Heart right ventricle (tissue), 16 donors: Measurements from ENCODE around the gene IQGAP1. TPM values are rescaled to one million over a fixed set of nuclear protein-coding genes. Genes with fewer than 3 reads are reported as not detected.

Experiments
- ATAC-seq, 8 donors: fragments of 200-7000 bp; cut with Tn5 transposase; one replicate each; pipeline ENCODE4 v1.9.1; 2020; ENCODE audit warnings: mild to moderate bottlenecking in 8 of 8, moderate library complexity in 8 of 8, moderate number of reproducible peaks in 1 of 8
- DNase-seq, 2 donors: peaks; one replicate each; pipeline ENCODE4 v3.0.0-alpha.2; 2020
- H3K27ac ChIP-seq, 10 donors: fragments of 200-600 bp; sonication (generic) in 2 of 10; one replicate each; pipeline versions ENCODE4 v1.5.0 to v1.8.0; 2020 to 2022; ENCODE audit warnings: mild to moderate bottlenecking in 3 of 10
- H3K27me3 ChIP-seq, 7 donors: fragments of 200-600 bp; one replicate each; pipeline ENCODE4 v1.8.0; 2021 to 2022; ENCODE audit warnings: mild to moderate bottlenecking in 2 of 7
- H3K36me3 ChIP-seq, 9 donors: fragments of 200-600 bp; sonication (generic) in 1 of 9; one replicate each; pipeline versions ENCODE4 v1.5.0 to v1.8.0; 2020 to 2022; ENCODE audit warnings: mild to moderate bottlenecking in 2 of 9
- H3K4me1 ChIP-seq, 9 donors: fragments of 200-600 bp; sonication (generic) in 1 of 9; one replicate each; pipeline versions ENCODE4 v1.5.0 to v1.8.0; 2020 to 2022; ENCODE audit warnings: mild to moderate bottlenecking in 4 of 9
- H3K4me3 ChIP-seq, 10 donors: fragments of 200-600 bp; sonication (generic) in 2 of 10; one replicate each; pipeline versions ENCODE4 v1.5.0 to v1.8.0; 2020 to 2022; ENCODE audit warnings: mild to moderate bottlenecking in 7 of 10, moderate library complexity in 2 of 10
- H3K9me3 ChIP-seq, 11 donors: fragments of 200-600 bp in 10 of 11; sonication (generic) in 2 of 11; one replicate each; pipeline versions ENCODE4 v1.5.0 to v1.8.0; 2013 to 2022; ENCODE audit warnings: mild to moderate bottlenecking in 2 of 11, control low read depth in 1 of 11, moderate library complexity in 1 of 11
- CTCF ChIP-seq, 9 donors: fragments of 200-600 bp; sonication (generic) in 2 of 9; IDR thresholded peaks; one replicate each; pipeline versions ENCODE4 v1.5.0 to v1.8.0; 2021 to 2022; ENCODE audit warnings: antibody characterized with exemption in 9 of 9, mild to moderate bottlenecking in 5 of 9, moderate library complexity in 1 of 9
- WGBS, 2 donors: extraction: QIAGEN DNeasy Blood & Tissue Kit; methylation state at CpG; one replicate each; pipeline ENCODE4 v1.1.7; 2013; ENCODE audit warnings: inconsistent platforms in 1 of 2; 5-methylcytosine and 5-hydroxymethylcytosine counted together
- intact Hi-C, 10 donors: fragments of 100-400 bp; cut with DNase I; formaldehyde crosslinking; loops; one replicate each; pipeline versions ENCODE4 v1.11.1 to v1.14.2; 2022
- polyA plus RNA-seq, 2 donors: library from polyadenylated mRNA; stranded (reverse); fragments of 200-250 nt; gene quantifications; one replicate each; pipeline ENCODE4 v1.2.3, GENCODE V29; 2013
- total RNA-seq, 10 donors: library from RNA; stranded (reverse); fragmentation: NEBNext Ultra II Directional in 3 of 10; extraction: Animal tissue kit (Norgen Biotek cat#: 25700) in 3 of 10; gene quantifications; one replicate each; pipeline versions ENCODE4 v1.2.1 to v1.2.4, GENCODE V29; 2021 to 2023
- donor health status: Arrhythmogenic right ventricular cardiomyopathy.
- donor health status: ischemic (EF 13 %, LVEDD 7.1; RV severe dilation, severe dysfunction).
- donor health status: healthy with polysubstance abuse.
- donor health status: DM: no; HTN: yes; CAD: no.
- donor health status: DM: no; HTN: no; CAD: no.
- donor health status: ischemic (EF 25% LVEDD 6.9; RV normal size, moderate dysfunction).
- donor health status: ischemic (EF 25% LVEDD 5.7; RV mildly dilated, moderate dysfunction).
- donor health status: healthy.
- donor health status: DM: yes; HTN: yes; CAD: no.
- donor health status: Ischemic cardiomyopathy.
- donor health status: ischemic (EF 35%, LVEDD 5.7; RV mildly dilated, moderate dysfunction).
- donor health status: nonischemic (EF 11% LVEDD 7.7; RV severe dilation, severe dysfunction).
- donor health status: DM: yes; HTN: yes; CAD: no.
- donor health status: PGD.
- donor health status: ischemic (EF 29% LVEDD 5.4; RV normal size, mild dysfunction).
- donor health status: nonischemic (EF 23%, LVEDD 6.1; RV moderate dilation, normal function).

The IQGAP1 gene
- total and polyA plus RNA-seq, 12 donors = 28.6 to 81.7 (median 35.0) TPM

GRCh38 chr15:90496791-90497190, 108.7 kb downstream of the IQGAP1 start:
- 30 to 39% methylated on average over 3 of the region's 3 CpGs for WGBS, 2 donors
- H3K4me3 ChIP-seq = no peak overlapping the region
- H3K4me1 ChIP-seq = peaks cover 0 to 18% (median 12%) of the 10 kb centered on the region in 9 donors
- intact Hi-C loops = loop anchor here in 2 of 10 donors (2.0 to 10.0 kb wide), 3 partner anchors 26 to 388 kb away; partner anchors contain the start of gene FES (in 1 of the 2)
- ATAC-seq = peak in 6 of 8 donors; percentile 25 to 79 (median 62)
- no peak for TF ChIP-seq CTCF (IDR thresholded peaks at IDR 0.05)
- peaks cover 0 to 100% (median 77%) of the 10 kb centered on the region in 9 donors for H3K36me3 ChIP-seq
- H3K9me3 ChIP-seq = no peaks in the 10 kb centered on the region
- no peaks in the 10 kb centered on the region for H3K27me3 ChIP-seq
- no peak for DNase-seq
- no peak overlapping the region for H3K27ac ChIP-seq

GRCh38 chr15:90497376-90497775, 109.3 kb downstream of the IQGAP1 start:
- TF ChIP-seq CTCF (IDR thresholded peaks at IDR 0.05) = no peak
- no peaks in the 10 kb centered on the region for H3K9me3 ChIP-seq
- H3K4me1 ChIP-seq = peaks cover 0 to 18% (median 12%) of the 10 kb centered on the region in 9 donors
- no peak overlapping the region for H3K4me3 ChIP-seq
- no peak overlapping the region for H3K27ac ChIP-seq
- H3K36me3 ChIP-seq = peaks cover 0 to 100% (median 77%) of the 10 kb centered on the region in 9 donors
- DNase-seq (no peak), ATAC-seq (peak in 6 of 8 donors; percentile 42 to 71 (median 55))
- intact Hi-C loops = loop anchor here in 2 of 10 donors (2.0 to 10.0 kb wide), 3 partner anchors 27 to 387 kb away; partner anchors contain the start of gene FES (in 1 of the 2)
- no peaks in the 10 kb centered on the region for H3K27me3 ChIP-seq
- 48 to 61% methylated on average over 3 of the region's 3 CpGs for WGBS, 2 donors

- Histone ChIP-seq H3K27me3 (no peaks in the 10 kb centered on the region), H3K4me3 (no peak overlapping the region), H3K9me3 (no peaks in the 10 kb centered on the region), H3K27ac (no peak overlapping the region), H3K4me1 (peaks cover 0 to 18% (median 12%) of the 10 kb centered on the region in 9 donors), H3K36me3 (peaks cover 0 to 100% (median 76%) of the 10 kb centered on the region in 9 donors)
- intact Hi-C loops = loop anchor here in 2 of 10 donors (2.0 to 10.0 kb wide), 3 partner anchors 27 to 387 kb away; partner anchors contain the start of gene FES (in 1 of the 2)
- WGBS, 2 donors = 78 to 86% methylated on average over 6 of the region's 6 CpGs
- DNase-seq (no peak), ATAC-seq (peak in 4 of 8 donors; percentile 26 to 40 (median 38))
- TF ChIP-seq CTCF (IDR thresholded peaks at IDR 0.05) = no peak
Measured at GRCh38 chr15:90497912-90498311, 109.9 kb downstream of the IQGAP1 start.

GRCh38 chr15:90500171-90500570, 112.1 kb downstream of the IQGAP1 start:
- no peak for TF ChIP-seq CTCF (IDR thresholded peaks at IDR 0.05)
- whole genome bisulfite sequencing, 2 donors = 91 to 92% methylated on average over 2 of the region's 2 CpGs
- intact Hi-C loops = no loop called here
- Histone ChIP-seq H3K9me3 (no peaks in the 10 kb centered on the region), H3K4me3 (no peak overlapping the region), H3K27me3 (no peaks in the 10 kb centered on the region), H3K36me3 (peaks cover 0 to 86% (median 59%) of the 10 kb centered on the region in 9 donors), H3K27ac (no peak overlapping the region), H3K4me1 (peaks cover 0 to 18% (median 12%) of the 10 kb centered on the region in 9 donors)
- ATAC-seq (no peak), DNase-seq (no peak)
